WTC11 (cell line): ENCODE results near the gene MACROD2.

Experiments
- CREB1 ChIP-seq: sonication (generic); formaldehyde crosslinking; IDR thresholded peaks from 2 replicates; pipeline ENCODE4 v1.8.0; 2023; ENCODE audit warnings: mild to moderate bottlenecking, missing genetic modification reagents
- ESRRA ChIP-seq: sonication (generic); formaldehyde crosslinking; IDR thresholded peaks from 2 replicates; pipeline ENCODE4 v1.8.1; 2022; ENCODE audit warnings: mild to moderate bottlenecking, missing genetic modification reagents, borderline replicate concordance
- RELA ChIP-seq: sonication (generic); formaldehyde crosslinking; IDR thresholded peaks from 2 replicates; pipeline ENCODE4 v1.8.1; 2022; ENCODE audit warnings: missing genetic modification reagents, mild to moderate bottlenecking, borderline replicate concordance
- SMAD3 ChIP-seq: sonication (generic); formaldehyde crosslinking; IDR thresholded peaks from 2 replicates; pipeline ENCODE4 v1.8.0; 2022; ENCODE audit warnings: missing genetic modification reagents, mild to moderate bottlenecking, borderline replicate concordance
- TCF7 ChIP-seq: sonication (generic); formaldehyde crosslinking; IDR thresholded peaks from 2 replicates; pipeline ENCODE4 v1.8.0; 2022; ENCODE audit warnings: mild to moderate bottlenecking, low read depth, missing genetic modification reagents, moderate library complexity
- ZNF219 ChIP-seq: sonication (generic); formaldehyde crosslinking; IDR thresholded peaks from 2 replicates; pipeline ENCODE4 v1.8.0; 2023; ENCODE audit warnings: missing genetic modification reagents, mild to moderate bottlenecking, borderline replicate concordance
- TF ChIP-seq, protein P1 (sequence below): sonication (generic); formaldehyde crosslinking; conservative IDR thresholded peaks from 2 replicates; pipeline ENCODE4 v1.8.1; 2023; ENCODE audit warnings: mild to moderate bottlenecking, low read depth, missing genetic modification reagents, moderate library complexity
- TF ChIP-seq, protein P2 (sequence below): fragments of 200-600 bp; IDR thresholded peaks from 2 replicates; pipeline ENCODE4 v1.8.0; 2022; ENCODE audit warnings: antibody characterized with exemption
- TF ChIP-seq, protein P3 (sequence below): sonication (generic); formaldehyde crosslinking; conservative IDR thresholded peaks from 2 replicates; pipeline ENCODE4 v1.8.1; 2022; ENCODE audit warnings: mild to moderate bottlenecking, missing genetic modification reagents
- TF ChIP-seq, protein P4 (sequence below): sonication (generic); formaldehyde crosslinking; IDR thresholded peaks from 2 replicates; pipeline ENCODE4 v1.8.0; 2022; ENCODE audit warnings: mild to moderate bottlenecking, missing genetic modification reagents

DNA sequence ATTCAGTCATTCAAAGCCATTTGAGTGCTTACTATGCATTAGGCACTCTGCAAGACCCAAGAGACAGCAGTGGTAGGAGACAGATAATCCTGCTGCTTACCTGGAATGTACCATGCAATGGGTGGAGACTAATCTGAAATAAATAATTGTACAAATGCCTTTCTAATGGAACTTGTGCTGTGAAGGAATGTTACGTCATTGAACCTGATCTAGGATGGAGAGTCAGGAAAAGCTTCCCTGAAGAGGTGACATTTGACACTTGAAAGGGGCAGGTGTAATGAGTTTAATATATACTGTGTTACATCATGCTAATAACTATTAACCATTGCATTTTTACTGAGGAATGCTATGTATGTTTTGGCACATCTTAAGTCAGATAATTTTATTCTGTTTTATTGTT, 833.1 kb downstream of the MACROD2 start:
- TF ChIP-seq, protein P1, sequence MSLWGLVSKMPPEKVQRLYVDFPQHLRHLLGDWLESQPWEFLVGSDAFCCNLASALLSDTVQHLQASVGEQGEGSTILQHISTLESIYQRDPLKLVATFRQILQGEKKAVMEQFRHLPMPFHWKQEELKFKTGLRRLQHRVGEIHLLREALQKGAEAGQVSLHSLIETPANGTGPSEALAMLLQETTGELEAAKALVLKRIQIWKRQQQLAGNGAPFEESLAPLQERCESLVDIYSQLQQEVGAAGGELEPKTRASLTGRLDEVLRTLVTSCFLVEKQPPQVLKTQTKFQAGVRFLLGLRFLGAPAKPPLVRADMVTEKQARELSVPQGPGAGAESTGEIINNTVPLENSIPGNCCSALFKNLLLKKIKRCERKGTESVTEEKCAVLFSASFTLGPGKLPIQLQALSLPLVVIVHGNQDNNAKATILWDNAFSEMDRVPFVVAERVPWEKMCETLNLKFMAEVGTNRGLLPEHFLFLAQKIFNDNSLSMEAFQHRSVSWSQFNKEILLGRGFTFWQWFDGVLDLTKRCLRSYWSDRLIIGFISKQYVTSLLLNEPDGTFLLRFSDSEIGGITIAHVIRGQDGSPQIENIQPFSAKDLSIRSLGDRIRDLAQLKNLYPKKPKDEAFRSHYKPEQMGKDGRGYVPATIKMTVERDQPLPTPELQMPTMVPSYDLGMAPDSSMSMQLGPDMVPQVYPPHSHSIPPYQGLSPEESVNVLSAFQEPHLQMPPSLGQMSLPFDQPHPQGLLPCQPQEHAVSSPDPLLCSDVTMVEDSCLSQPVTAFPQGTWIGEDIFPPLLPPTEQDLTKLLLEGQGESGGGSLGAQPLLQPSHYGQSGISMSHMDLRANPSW (CRISPR knock-in tag), result no peak
- TF ChIP-seq RELA, result no peak
- TF ChIP-seq, protein P2, sequence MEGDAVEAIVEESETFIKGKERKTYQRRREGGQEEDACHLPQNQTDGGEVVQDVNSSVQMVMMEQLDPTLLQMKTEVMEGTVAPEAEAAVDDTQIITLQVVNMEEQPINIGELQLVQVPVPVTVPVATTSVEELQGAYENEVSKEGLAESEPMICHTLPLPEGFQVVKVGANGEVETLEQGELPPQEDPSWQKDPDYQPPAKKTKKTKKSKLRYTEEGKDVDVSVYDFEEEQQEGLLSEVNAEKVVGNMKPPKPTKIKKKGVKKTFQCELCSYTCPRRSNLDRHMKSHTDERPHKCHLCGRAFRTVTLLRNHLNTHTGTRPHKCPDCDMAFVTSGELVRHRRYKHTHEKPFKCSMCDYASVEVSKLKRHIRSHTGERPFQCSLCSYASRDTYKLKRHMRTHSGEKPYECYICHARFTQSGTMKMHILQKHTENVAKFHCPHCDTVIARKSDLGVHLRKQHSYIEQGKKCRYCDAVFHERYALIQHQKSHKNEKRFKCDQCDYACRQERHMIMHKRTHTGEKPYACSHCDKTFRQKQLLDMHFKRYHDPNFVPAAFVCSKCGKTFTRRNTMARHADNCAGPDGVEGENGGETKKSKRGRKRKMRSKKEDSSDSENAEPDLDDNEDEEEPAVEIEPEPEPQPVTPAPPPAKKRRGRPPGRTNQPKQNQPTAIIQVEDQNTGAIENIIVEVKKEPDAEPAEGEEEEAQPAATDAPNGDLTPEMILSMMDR, result no peak
- TF ChIP-seq ZNF219, result no peak
- TF ChIP-seq TCF7, result no peak
- TF ChIP-seq, protein P3, sequence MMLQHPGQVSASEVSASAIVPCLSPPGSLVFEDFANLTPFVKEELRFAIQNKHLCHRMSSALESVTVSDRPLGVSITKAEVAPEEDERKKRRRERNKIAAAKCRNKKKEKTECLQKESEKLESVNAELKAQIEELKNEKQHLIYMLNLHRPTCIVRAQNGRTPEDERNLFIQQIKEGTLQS (CRISPR knock-in tag), result no peak
- TF ChIP-seq ESRRA, result no peak
- TF ChIP-seq, protein P4, sequence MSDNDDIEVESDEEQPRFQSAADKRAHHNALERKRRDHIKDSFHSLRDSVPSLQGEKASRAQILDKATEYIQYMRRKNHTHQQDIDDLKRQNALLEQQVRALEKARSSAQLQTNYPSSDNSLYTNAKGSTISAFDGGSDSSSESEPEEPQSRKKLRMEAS (CRISPR knock-in tag), result no peak
- no peak for TF ChIP-seq SMAD3 (CRISPR knock-in tag)
- no peak for TF ChIP-seq CREB1
